SJCRH30 (cell line): ENCODE results near the gene LPXN. TPM values are rescaled to one million over a fixed set of nuclear protein-coding genes. Genes with fewer than 3 reads are reported as not detected.
"Not testable (repeated sequence)": the region's sequence is repeated elsewhere in the genome, so short reads cannot be mapped to it uniquely, and the experiment has no call there.

Experiments
- DNase-seq, 2 experiments: peaks; one replicate each; pipeline ENCODE4 v3.0.0-alpha.2; 2015 to 2020
- H3K27ac ChIP-seq: fragments of 250-450 bp; sonication (Bioruptor Pico); 2 replicates; pipeline ENCODE4 v1.5.1; 2020; ENCODE audit warnings: mild to moderate bottlenecking, moderate library complexity
- H3K27me3 ChIP-seq: fragments of 250-450 bp; sonication (Bioruptor Pico); 2 replicates; pipeline ENCODE4 v1.5.1; 2020; ENCODE audit warnings: mild to moderate bottlenecking, moderate library complexity
- H3K36me3 ChIP-seq: fragments of 250-450 bp; sonication (Bioruptor Pico); 2 replicates; pipeline ENCODE4 v1.5.1; 2020; ENCODE audit warnings: mild to moderate bottlenecking, moderate library complexity
- H3K4me1 ChIP-seq: fragments of 250-450 bp; sonication (Bioruptor Pico); 2 replicates; pipeline ENCODE4 v1.5.1; 2020; ENCODE audit warnings: mild to moderate bottlenecking, moderate library complexity
- H3K4me3 ChIP-seq: fragments of 250-450 bp; sonication (Bioruptor Pico); 2 replicates; pipeline ENCODE4 v1.5.1; 2020; ENCODE audit warnings: mild to moderate bottlenecking, moderate library complexity
- H3K9me3 ChIP-seq: fragments of 250-450 bp; sonication (Bioruptor Pico); replicated peaks from 2 replicates; pipeline ENCODE4 v1.5.1; 2020; ENCODE audit warnings: mild to moderate bottlenecking, moderate library complexity
- total RNA-seq: library from RNA; depleted of rRNA; stranded (reverse); fragments of >200 nt; shearing (Covaris generic); gene quantifications from 2 replicates; pipeline ENCODE4 v1.2.3, GENCODE V29; 2014

LPXN gene
- total RNA-seq, 1 experiment from 2014 or later: 1.9 TPM

DNA sequence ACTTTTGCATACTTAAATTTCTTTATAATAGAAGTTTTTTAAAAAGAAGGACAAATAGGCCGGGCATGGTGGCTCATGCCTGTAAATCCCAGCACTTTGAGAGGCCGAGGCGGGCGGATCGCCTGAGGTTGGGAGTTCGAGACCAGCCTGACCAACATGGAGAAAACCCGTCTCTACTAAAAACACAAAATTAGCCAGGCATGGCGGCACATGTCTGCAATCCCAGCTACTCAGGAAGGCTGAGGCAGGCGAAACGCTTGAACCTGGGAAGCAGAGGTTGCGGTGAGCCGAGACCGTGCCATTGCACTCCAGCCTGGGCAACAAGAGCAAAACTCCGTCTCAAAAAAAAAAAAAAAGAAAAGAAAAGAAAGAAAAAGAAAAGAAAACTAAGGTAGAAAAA lies 2.8 kb downstream of the LPXN start:
- not testable (repeated sequence) for H3K27me3 ChIP-seq, H3K4me1 ChIP-seq, H3K4me3 ChIP-seq, H3K36me3 ChIP-seq, H3K9me3 ChIP-seq, H3K27ac ChIP-seq, DNase-seq

DNA sequence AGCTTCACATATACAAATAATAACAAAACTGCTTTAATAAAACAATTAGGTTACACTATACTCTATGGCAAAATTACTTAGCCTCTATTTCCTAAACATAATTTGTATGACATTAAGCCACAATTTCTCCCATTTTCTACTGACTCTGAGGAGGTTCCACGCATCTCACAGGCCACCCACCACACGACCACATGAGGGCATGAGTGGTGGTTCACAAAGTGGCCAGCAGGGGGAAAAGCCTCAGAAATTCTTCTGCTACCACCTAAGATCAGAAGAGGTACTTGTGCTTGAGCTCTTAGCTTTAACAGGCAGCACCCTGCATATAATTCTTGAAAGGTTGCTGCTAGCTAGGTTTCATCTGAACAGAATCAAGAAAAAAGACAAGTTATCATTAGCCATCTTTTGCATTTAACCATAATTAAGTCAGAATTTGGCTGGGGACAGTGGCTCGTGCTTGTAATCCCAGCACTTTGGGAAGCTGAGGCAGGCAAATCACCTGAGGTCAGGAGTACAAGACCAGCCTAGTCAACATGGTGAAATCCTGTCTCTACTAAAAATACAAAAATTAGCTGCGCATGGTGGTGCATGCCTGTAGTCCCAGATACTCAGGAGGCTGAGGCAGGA lies 7.7 kb downstream of the LPXN start:
- no peaks in the 10 kb centered on the region for H3K9me3 ChIP-seq

DNA sequence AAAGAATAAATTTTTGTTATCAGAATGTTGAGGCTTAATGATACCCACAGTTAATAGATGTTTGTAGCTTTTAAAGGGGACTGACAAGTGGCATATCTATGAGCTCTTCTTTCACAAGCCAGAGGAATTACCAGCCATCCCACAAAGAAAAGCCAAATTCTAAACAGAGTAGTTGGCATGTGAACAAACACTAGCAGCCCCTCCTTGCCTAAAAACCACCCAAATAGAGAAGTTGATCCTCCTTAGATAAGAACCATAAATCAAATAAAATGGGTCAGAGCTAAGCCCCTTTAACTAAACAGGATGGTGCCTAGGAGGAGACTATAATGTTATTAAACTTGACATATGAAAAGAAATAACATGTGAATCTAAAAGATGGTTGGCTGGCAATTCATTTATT lies 11.4 kb downstream of the LPXN start:
- H3K36me3 ChIP-seq: no peaks in the 10 kb centered on the region
- DNase-seq: no peak
- no peaks in the 10 kb centered on the region for H3K4me1 ChIP-seq
- no peaks in the 10 kb centered on the region for H3K27me3 ChIP-seq
- no peak overlapping the region for H3K4me3 ChIP-seq
- no peaks in the 10 kb centered on the region for H3K9me3 ChIP-seq
- H3K27ac ChIP-seq: no peak overlapping the region

More for the DNA sequence above, 7.7 kb downstream of the LPXN start:
- no peak overlapping the region for H3K4me3 ChIP-seq
- no peak overlapping the region for H3K27ac ChIP-seq
- DNase-seq: peak; percentile 35 to 70
- H3K36me3 ChIP-seq: no peaks in the 10 kb centered on the region
- H3K27me3 ChIP-seq: no peaks in the 10 kb centered on the region
- H3K4me1 ChIP-seq: no peaks in the 10 kb centered on the region

DNA sequence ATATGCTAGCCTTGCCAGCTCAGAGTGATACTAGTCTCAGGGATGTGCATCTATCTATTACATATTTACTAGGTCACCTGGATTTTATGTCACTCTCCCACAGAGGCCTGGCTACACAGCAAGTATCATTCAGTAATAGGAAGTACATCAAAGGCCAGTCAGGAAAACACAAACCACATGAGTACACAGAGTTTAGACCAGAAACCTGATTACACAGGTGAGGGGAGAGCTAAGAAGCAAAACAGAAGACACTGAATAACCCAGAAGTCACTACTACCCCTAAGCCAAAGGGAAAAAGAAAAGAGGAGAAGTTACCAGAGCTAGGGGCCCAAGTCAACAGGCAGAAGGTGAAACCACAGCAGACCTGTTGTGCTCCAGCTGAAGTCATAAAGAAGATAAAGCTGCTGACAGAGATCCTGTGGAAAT lies 13.3 kb downstream of the LPXN start:
- Histone ChIP-seq H3K4me1 (no peaks in the 10 kb centered on the region), H3K27ac (no peak overlapping the region), H3K9me3 (no peaks in the 10 kb centered on the region), H3K27me3 (no peaks in the 10 kb centered on the region), H3K36me3 (no peaks in the 10 kb centered on the region), H3K4me3 (no peak overlapping the region)
- DNase-seq: no peak

GRCh38 chr11:58561394-58562098 lies 14.1 kb downstream of the LPXN start:
- Histone ChIP-seq H3K27me3 (no peaks in the 10 kb centered on the region), H3K4me3 (no peak overlapping the region), H3K27ac (no peak overlapping the region), H3K36me3 (no peaks in the 10 kb centered on the region), H3K9me3 (no peaks in the 10 kb centered on the region), H3K4me1 (no peaks in the 10 kb centered on the region)
- no peak for DNase-seq

GRCh38 chr11:58560842-58561241 lies 14.8 kb downstream of the LPXN start:
- Histone ChIP-seq H3K4me3 (no peak overlapping the region), H3K27me3 (no peaks in the 10 kb centered on the region), H3K27ac (no peak overlapping the region), H3K4me1 (no peaks in the 10 kb centered on the region), H3K9me3 (no peaks in the 10 kb centered on the region), H3K36me3 (no peaks in the 10 kb centered on the region)
- no peak for DNase-seq

- Histone ChIP-seq H3K27ac (no peak overlapping the region), H3K27me3 (no peaks in the 10 kb centered on the region), H3K9me3 (no peaks in the 10 kb centered on the region), H3K4me1 (no peaks in the 10 kb centered on the region), H3K4me3 (no peak overlapping the region), H3K36me3 (no peaks in the 10 kb centered on the region)
- no peak for DNase-seq
These were observed 26.0 kb downstream of the LPXN start for GRCh38 chr11:58549644-58550043.

- Histone ChIP-seq H3K27me3 (no peaks in the 10 kb centered on the region), H3K4me1 (no peaks in the 10 kb centered on the region), H3K27ac (no peak overlapping the region), H3K9me3 (no peaks in the 10 kb centered on the region), H3K36me3 (no peaks in the 10 kb centered on the region), H3K4me3 (no peak overlapping the region)
- DNase-seq: no peak
These were observed 28.8 kb downstream of the LPXN start for GRCh38 chr11:58546841-58547240.

GRCh38 chr11:58531865-58532341 lies 43.8 kb downstream of the LPXN start:
- Histone ChIP-seq H3K4me1 (no peaks in the 10 kb centered on the region), H3K9me3 (no peaks in the 10 kb centered on the region), H3K27ac (no peak overlapping the region), H3K4me3 (no peak overlapping the region), H3K27me3 (no peaks in the 10 kb centered on the region), H3K36me3 (no peaks in the 10 kb centered on the region)
- no peak for DNase-seq

DNA sequence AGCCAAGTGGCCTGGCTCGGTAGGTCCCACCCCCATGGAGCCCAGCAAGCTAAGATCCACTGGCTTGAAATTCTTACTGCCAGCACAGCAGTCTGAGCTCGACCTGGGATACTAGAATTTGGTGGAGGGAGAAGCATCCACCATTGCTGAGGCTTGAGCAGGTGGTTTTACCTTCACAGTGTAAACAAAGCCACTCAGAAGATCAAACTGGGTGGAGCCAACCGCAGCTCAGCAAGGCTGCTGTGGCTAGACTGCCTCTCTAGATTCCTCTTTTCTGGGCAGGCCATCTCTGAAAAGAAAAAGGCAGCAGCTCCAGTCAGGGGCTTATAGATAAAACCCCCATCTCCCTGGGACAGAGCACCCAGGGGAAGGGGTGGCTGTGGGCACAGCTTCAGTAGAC lies 45.4 kb downstream of the LPXN start:
- Histone ChIP-seq H3K4me1 (no peaks in the 10 kb centered on the region), H3K9me3 (no peaks in the 10 kb centered on the region), H3K36me3 (no peaks in the 10 kb centered on the region), H3K4me3 (no peak overlapping the region), H3K27ac (no peak overlapping the region), H3K27me3 (no peaks in the 10 kb centered on the region)
- DNase-seq: no peak

DNA sequence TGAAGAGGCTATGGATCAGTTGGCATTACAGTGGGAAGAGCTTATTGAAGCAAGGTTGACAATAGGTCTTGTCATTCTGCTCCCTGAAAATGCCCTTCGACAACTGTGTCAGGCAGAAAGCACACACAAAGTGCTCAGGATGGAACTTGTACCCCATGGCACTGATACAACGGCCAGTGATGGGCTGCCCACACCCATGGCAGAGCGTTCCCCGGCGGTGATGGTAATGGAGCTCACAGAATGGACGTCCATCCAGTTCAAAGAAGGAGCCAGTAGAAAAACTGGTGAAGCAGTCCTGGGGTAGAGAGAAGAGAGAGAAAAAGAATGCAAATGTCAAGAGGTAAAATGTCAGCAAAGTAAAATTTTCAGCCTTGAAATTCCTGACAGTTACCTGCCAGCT lies 48.2 kb downstream of the LPXN start:
- no peaks in the 10 kb centered on the region for H3K4me1 ChIP-seq
- H3K9me3 ChIP-seq: no peaks in the 10 kb centered on the region

DNA sequence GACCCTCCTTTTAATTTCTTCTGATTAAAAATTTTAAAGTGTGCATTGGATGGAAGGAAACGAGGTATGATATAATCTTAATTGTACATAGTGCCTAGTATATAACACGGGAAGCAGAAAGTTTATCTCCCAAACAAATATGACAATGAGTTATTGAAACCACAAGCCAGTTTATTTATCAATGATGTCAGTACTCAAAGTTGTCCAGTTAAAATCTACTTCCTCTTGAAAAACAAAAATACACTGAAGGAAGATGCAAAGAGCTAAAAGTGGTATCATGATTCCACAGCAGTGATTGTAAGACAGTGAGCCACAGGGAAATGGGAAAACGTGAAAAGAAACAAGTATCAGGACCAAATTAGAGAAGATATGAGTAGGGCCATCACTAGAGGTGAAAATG lies 48.9 kb downstream of the LPXN start:
- 0 out of 2 replicates have a peak, but pooled peaks cover 2% of the 10 kb centered on the region for H3K27me3 ChIP-seq
- H3K9me3 ChIP-seq: no peaks in the 10 kb centered on the region
- H3K4me1 ChIP-seq: no peaks in the 10 kb centered on the region
- no peak overlapping the region for H3K4me3 ChIP-seq
- DNase-seq: no peak
- H3K36me3 ChIP-seq: no peaks in the 10 kb centered on the region
- no peak overlapping the region for H3K27ac ChIP-seq

More for the DNA sequence above, 48.2 kb downstream of the LPXN start:
- H3K27ac ChIP-seq: no peak overlapping the region
- H3K27me3 ChIP-seq: no peaks in the 10 kb centered on the region
- H3K36me3 ChIP-seq: no peaks in the 10 kb centered on the region
- no peak for DNase-seq
- H3K4me3 ChIP-seq: no peak overlapping the region

DNA sequence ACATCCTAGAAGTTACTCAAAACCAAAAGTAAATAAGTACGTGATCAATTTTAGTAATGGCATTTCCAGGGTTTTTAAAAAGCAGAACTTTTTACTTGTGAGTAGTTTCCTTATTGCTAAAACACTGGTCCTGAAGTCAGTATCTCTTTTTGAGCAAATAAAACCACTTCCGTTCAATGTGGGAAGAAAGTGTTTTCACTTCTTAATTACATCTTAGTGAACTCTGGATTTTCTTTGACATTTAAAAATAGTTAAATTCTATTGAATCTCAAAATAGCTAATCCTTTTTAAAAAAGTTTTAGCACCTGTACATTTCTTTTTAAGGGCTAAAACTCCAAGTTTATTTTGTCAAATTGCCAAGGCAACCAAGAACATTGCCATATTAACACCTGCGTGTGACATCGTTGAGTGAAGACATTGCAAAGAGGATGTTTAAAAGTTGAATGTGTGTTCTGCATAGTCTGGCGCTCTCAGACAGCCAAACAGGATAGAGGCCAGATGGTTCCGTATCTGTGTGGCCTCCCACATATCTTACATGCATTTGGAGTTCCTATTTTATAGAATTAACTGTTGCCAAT lies 50.5 kb downstream of the LPXN start:
- Histone ChIP-seq H3K27ac (no peak overlapping the region), H3K4me1 (no peaks in the 10 kb centered on the region), H3K36me3 (no peaks in the 10 kb centered on the region), H3K9me3 (no peaks in the 10 kb centered on the region), H3K4me3 (no peak overlapping the region), H3K27me3 (0 out of 2 replicates have a peak, but pooled peaks cover 2% of the 10 kb centered on the region)
- no peak for DNase-seq

- H3K4me3 ChIP-seq: no peak overlapping the region
- peak; percentile 47 to 78 for DNase-seq
- no peaks in the 10 kb centered on the region for H3K36me3 ChIP-seq
- 0 out of 2 replicates have a peak, but pooled peaks cover 2% of the 10 kb centered on the region for H3K27me3 ChIP-seq
- no peaks in the 10 kb centered on the region for H3K4me1 ChIP-seq
- H3K27ac ChIP-seq: no peak overlapping the region
- no peaks in the 10 kb centered on the region for H3K9me3 ChIP-seq
These were observed 51.2 kb downstream of the LPXN start for GRCh38 chr11:58524232-58525036.
